Epithelial cell of esophagus (primary cell): ENCODE measurements around the gene GRIP1.

ENCODE experiments used
- DNase-seq: peaks from one replicate; pipeline ENCODE4 v3.0.0; 2010; ENCODE audit warnings: low read depth
- H3K4me3 ChIP-seq: 2 replicates; pipeline ENCODE4 v1.5.1; 2011; ENCODE audit warnings: mild to moderate bottlenecking, low read length, control low read depth
- TF ChIP-seq, protein P1 (sequence below): IDR thresholded peaks from 2 replicates; pipeline ENCODE4 v1.5.1; 2011; ENCODE audit warnings: low read depth, mild to moderate bottlenecking, low read length, control low read depth, inconsistent platforms; ENCODE audit not compliant: insufficient read depth; ENCODE audit errors: missing control alignments

The GRIP1 gene

DNA sequence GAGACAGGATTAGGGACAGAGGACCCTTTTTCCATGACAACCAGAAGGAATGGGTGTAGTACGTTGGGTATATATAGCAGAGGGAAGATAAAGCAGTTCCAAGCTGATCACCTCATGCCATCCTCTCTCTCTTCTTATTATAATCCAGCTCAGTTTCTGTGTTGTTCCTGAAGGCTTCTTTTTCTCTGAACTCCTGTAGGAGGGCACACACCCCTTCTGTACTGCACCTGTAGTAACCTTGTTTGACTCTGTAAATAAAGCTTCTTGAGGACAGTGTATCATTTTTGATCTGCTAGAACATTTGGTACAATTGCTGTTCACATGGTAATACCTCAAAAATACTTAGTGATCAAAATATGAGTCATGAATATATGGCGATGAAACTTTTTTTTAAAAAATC lies 343.1 kb downstream of the GRIP1 start:
- no peak overlapping the region for H3K4me3 ChIP-seq
- no peak for DNase-seq
- TF ChIP-seq, protein P1, sequence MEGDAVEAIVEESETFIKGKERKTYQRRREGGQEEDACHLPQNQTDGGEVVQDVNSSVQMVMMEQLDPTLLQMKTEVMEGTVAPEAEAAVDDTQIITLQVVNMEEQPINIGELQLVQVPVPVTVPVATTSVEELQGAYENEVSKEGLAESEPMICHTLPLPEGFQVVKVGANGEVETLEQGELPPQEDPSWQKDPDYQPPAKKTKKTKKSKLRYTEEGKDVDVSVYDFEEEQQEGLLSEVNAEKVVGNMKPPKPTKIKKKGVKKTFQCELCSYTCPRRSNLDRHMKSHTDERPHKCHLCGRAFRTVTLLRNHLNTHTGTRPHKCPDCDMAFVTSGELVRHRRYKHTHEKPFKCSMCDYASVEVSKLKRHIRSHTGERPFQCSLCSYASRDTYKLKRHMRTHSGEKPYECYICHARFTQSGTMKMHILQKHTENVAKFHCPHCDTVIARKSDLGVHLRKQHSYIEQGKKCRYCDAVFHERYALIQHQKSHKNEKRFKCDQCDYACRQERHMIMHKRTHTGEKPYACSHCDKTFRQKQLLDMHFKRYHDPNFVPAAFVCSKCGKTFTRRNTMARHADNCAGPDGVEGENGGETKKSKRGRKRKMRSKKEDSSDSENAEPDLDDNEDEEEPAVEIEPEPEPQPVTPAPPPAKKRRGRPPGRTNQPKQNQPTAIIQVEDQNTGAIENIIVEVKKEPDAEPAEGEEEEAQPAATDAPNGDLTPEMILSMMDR, result no peak

GRCh38 chr12:66331814-66332213 lies 347.1 kb downstream of the GRIP1 start:
- DNase-seq, result no peak
- TF ChIP-seq, protein P1, result no peak

DNA sequence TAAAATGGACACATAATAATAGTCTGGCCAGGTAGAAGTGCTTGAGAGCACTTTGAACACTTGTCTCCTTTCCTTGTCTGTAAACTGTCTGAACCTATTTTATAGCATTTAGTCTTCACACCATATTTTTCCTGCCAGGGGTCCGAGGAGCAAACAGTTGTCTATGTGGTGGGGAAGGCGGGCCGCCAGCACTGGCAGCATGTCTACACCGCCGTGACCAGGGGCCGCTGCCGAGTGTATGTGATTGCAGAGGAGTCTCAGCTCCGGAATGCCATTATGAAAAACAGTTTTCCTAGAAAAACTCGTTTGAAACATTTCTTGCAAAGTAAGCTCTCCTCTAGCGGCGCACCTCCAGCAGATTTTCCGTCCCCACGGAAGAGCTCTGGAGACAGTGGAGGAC lies 347.9 kb downstream of the GRIP1 start:
- DNase-seq, result no peak
- H3K4me3 ChIP-seq, result no peak overlapping the region
- TF ChIP-seq, protein P1, result no peak

More at GRCh38 chr12:66331814-66332213, 347.1 kb downstream of the GRIP1 start:
- no peak overlapping the region for H3K4me3 ChIP-seq

DNA sequence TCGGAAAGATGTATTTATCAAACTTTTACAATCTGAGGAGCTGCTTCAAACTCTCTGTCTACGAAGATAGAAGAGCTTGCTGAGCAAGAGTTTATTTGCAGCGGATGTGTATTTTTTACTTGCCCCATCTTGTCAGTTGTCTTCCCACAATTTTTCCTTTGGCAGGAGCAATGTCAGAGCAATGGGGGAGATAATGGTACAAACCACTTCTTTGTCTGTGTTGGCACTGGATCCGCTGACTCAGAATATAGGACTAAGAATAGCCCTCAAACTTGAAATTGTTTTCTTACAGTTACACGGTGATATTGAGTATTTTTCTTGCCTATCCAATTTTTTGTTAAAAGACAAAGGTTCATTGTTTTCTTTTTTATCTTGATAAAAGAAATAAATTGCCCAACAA lies 348.9 kb downstream of the GRIP1 start:
- H3K4me3 ChIP-seq, result no peak overlapping the region
- TF ChIP-seq, protein P1, result no peak
- peak; percentile 84 for DNase-seq

- TF ChIP-seq, protein P1, result no peak
- no peak overlapping the region for H3K4me3 ChIP-seq
- no peak for DNase-seq
Observed at GRCh38 chr12:66323017-66323416, 355.9 kb downstream of the GRIP1 start.

GRCh38 chr12:66321435-66321834 lies 357.4 kb downstream of the GRIP1 start:
- peak; percentile 57 for DNase-seq
- TF ChIP-seq, protein P1, result no peak
- no peak overlapping the region for H3K4me3 ChIP-seq

DNA sequence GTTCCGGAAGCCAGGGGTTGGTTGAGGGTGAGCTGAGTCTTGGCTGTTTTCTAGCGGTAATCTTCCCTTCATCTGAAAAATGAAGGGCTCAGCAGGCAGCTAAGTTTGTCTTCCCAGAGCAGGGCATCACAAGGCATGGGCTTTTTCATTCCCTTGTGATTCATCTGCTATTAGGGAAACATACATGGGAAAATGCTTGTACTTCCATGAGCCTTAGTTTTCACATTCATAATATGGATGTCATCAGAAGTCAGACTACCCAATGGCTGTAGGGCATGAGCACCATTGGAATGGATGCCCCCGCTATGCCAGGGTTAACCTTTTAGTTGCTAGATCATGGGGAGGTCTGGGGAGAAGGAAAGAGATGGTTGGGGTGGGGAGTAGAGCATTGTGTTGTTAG lies 357.9 kb downstream of the GRIP1 start:
- TF ChIP-seq, protein P1, result no peak
- H3K4me3 ChIP-seq, result no peak overlapping the region
- peak; percentile 27 for DNase-seq
